ENCODE data around the gene COX8C.

- no peak for TF ChIP-seq CTCF (conservative IDR thresholded peaks at IDR 0.05 in 1 of 2, IDR thresholded peaks at IDR 0.05 in 1 of 2; ENCODE audit: extremely low read depth in 1 of 2, insufficient read depth in 1 of 2, low read depth in 1 of 2, low read length in 2 of 2)
- TF ChIP-seq EZH2 (IDR thresholded peaks at IDR 0.05; ENCODE audit: borderline replicate concordance, low read length): no peak
Observed at GRCh38 chr14:93330609-93331000, 16.4 kb upstream of the COX8C start.

Data from mammary epithelial cell (primary cell).